ENCODE data around the gene CMTM8. TPM values are rescaled to one million over a fixed set of nuclear protein-coding genes. Genes with fewer than 3 reads are reported as not detected.
A peak's percentile ranks its signal among the peaks of the same experiment; 100 is the strongest.

The CMTM8 gene
- total RNA-seq, 1 experiment from 2014 or later: 9.0 TPM

- peaks cover 20% of the 10 kb centered on the region for H3K4me1 Mint-ChIP-seq
- H3K36me3 Mint-ChIP-seq: peaks cover 3% of the 10 kb centered on the region; the same call in 1 of the 2 replicates
- H3K4me3 Mint-ChIP-seq: no peak overlapping the region
- H3K27ac Mint-ChIP-seq: peak overlapping the region; percentile 86
- H3K9me3 Mint-ChIP-seq: no peaks in the 10 kb centered on the region
- no peaks in the 10 kb centered on the region; the same call in 1 of the 2 replicates for H3K27me3 Mint-ChIP-seq (ENCODE audit: low read depth)
- TF ChIP-seq USF2 (CRISPR knock-in tag; IDR thresholded peaks at IDR 0.05) (0 out of 2 replicates have a peak, but pooled peaks have one; percentile 12), PRDM15 (CRISPR knock-in tag; IDR thresholded peaks at IDR 0.05) (no peak), GTF2I (CRISPR knock-in tag; conservative IDR thresholded peaks at IDR 0.05) (peak; percentile 97)
- ATAC-seq: peak; percentile 81
- peak; percentile 29 for DNase-seq (ENCODE audit: low spot score)
- POLR2A ChIA-PET: no interaction called here
- CTCF ChIA-PET: interaction anchor here (0.5 to 0.9 kb wide), 2 partner anchors 108 to 185 kb away, joined by 3 to 4 read pairs; no protein-coding TSS in a partner anchor
Measured at GRCh38 chr3:32359766-32360492, 121.4 kb downstream of the CMTM8 start.

GRCh38 chr3:32360493-32360827 is 122.0 kb downstream of the CMTM8 start:
- CTCF ChIA-PET: interaction anchor here (0.5 to 0.9 kb wide), 2 partner anchors 107 to 185 kb away, joined by 3 to 4 read pairs; no protein-coding TSS in a partner anchor
- H3K27me3 Mint-ChIP-seq (ENCODE audit: low read depth): no peaks in the 10 kb centered on the region; the same call in 1 of the 2 replicates
- DNase-seq (ENCODE audit: low spot score) (no peak), ATAC-seq (no peak)
- H3K36me3 Mint-ChIP-seq: peaks cover 3% of the 10 kb centered on the region; the same call in 1 of the 2 replicates
- peaks cover 20% of the 10 kb centered on the region for H3K4me1 Mint-ChIP-seq
- no peak overlapping the region for H3K4me3 Mint-ChIP-seq
- peak overlapping the region; percentile 86 for H3K27ac Mint-ChIP-seq
- POLR2A ChIA-PET: no interaction called here
- H3K9me3 Mint-ChIP-seq: no peaks in the 10 kb centered on the region
- TF ChIP-seq PREB (CRISPR knock-in tag; IDR thresholded peaks at IDR 0.05; ENCODE audit: borderline replicate concordance): no peak
- no peak for TF ChIP-seq ZMAT4 (CRISPR knock-in tag; IDR thresholded peaks at IDR 0.05)
- no peak for TF ChIP-seq KAT7 (CRISPR knock-in tag; IDR thresholded peaks at IDR 0.05; ENCODE audit: borderline replicate concordance)
- TF ChIP-seq E2F5 (CRISPR knock-in tag; IDR thresholded peaks at IDR 0.05): no peak
- no peak for TF ChIP-seq ZNF281 (CRISPR knock-in tag; IDR thresholded peaks at IDR 0.05)
- no peak for TF ChIP-seq IRF2 (CRISPR knock-in tag; IDR thresholded peaks at IDR 0.05; ENCODE audit: borderline replicate concordance, low read depth)
- TF ChIP-seq CTCF (IDR thresholded peaks at IDR 0.05): no peak
- TF ChIP-seq ZNF232 (CRISPR knock-in tag; IDR thresholded peaks at IDR 0.05): no peak
- TF ChIP-seq PRRX2 (CRISPR knock-in tag; IDR thresholded peaks at IDR 0.05): no peak
- no peak for TF ChIP-seq TEAD1 (CRISPR knock-in tag; IDR thresholded peaks at IDR 0.05)
- no peak for TF ChIP-seq AFF4 (CRISPR knock-in tag; IDR thresholded peaks at IDR 0.05; ENCODE audit: borderline replicate concordance)
- no peak for TF ChIP-seq ZSCAN18 (CRISPR knock-in tag; IDR thresholded peaks at IDR 0.05)
- no peak for TF ChIP-seq TP53 (CRISPR knock-in tag; IDR thresholded peaks at IDR 0.05)
